AG04450 (cell line): ENCODE measurements around the gene SLC2A8. TPM values are rescaled to one million over a fixed set of nuclear protein-coding genes. Genes with fewer than 3 reads are reported as not detected.

Experiments
- CTCF ChIA-PET: fragments of 300-600, 350-600 bp; formaldehyde crosslinking; extraction: SDS; loops from one replicate; lab custom pipeline; 2022; ENCODE audit warnings: antibody characterized with exemption, inconsistent platforms; lab: Charles Lee
- POLR2A ChIA-PET: fragments of 350-600 bp; formaldehyde crosslinking; extraction: SDS; loops from one replicate; lab custom pipeline; 2021; ENCODE audit warnings: antibody characterized with exemption, inconsistent platforms; lab: Yijun Ruan, JAX
- DNase-seq: peaks from one replicate; pipeline ENCODE4 v3.0.0-alpha.2; 2011; ENCODE audit warnings: low read depth, low spot score
- H3K27ac ChIP-seq: one replicate; pipeline ENCODE4 v1.5.1; 2012; ENCODE audit warnings: low read depth, low read length, control low read depth
- H3K27me3 ChIP-seq: one replicate; pipeline ENCODE4 v1.6.0; 2012; ENCODE audit warnings: low read length; ENCODE audit not compliant: control insufficient read depth, insufficient read depth
- H3K4me3 ChIP-seq: 2 replicates; pipeline ENCODE4 v1.5.1; 2011; ENCODE audit warnings: mild to moderate bottlenecking, low read depth, low read length, control low read depth
- H3K9me3 ChIP-seq: 2 replicates; pipeline ENCODE4 v1.5.1; 2012; ENCODE audit warnings: low read length; ENCODE audit not compliant: control insufficient read depth, insufficient read depth
- polyA plus RNA-seq: library from polyadenylated mRNA; depleted of rRNA; stranded (reverse); fragments of >200 nt; gene quantifications from 2 replicates; pipeline ENCODE4 v1.2.3, GENCODE V29; 2011
- TF ChIP-seq, protein P1 (sequence below): IDR thresholded peaks from 2 replicates; pipeline ENCODE4 v1.5.1; 2011; ENCODE audit warnings: low read depth, low read length, control low read depth, inconsistent platforms

The SLC2A8 gene
- polyA plus RNA-seq, 1 experiment, result 6.3 TPM

GRCh38 chr9:127368852-127369402 is 28.0 kb upstream of the SLC2A8 start:
- ChIA-PET CTCF (interaction anchor here (0.6 to 1.3 kb wide), 2 partner anchors 8 to 195 kb away, joined by 3 read pairs; no protein-coding TSS in a partner anchor), POLR2A (no interaction called here)

GRCh38 chr9:127369428-127369827 is 27.5 kb upstream of the SLC2A8 start:
- ChIA-PET CTCF (interaction anchor here (1.3 kb wide), 1 partner anchor 9 kb away, joined by 3 read pairs; no protein-coding TSS in a partner anchor), POLR2A (no interaction called here)
- Histone ChIP-seq H3K4me3 (no peak overlapping the region), H3K9me3 (no peaks in the 10 kb centered on the region), H3K27ac (no peak overlapping the region), H3K27me3 (peaks cover 12% of the 10 kb centered on the region)
- TF ChIP-seq, protein P1, sequence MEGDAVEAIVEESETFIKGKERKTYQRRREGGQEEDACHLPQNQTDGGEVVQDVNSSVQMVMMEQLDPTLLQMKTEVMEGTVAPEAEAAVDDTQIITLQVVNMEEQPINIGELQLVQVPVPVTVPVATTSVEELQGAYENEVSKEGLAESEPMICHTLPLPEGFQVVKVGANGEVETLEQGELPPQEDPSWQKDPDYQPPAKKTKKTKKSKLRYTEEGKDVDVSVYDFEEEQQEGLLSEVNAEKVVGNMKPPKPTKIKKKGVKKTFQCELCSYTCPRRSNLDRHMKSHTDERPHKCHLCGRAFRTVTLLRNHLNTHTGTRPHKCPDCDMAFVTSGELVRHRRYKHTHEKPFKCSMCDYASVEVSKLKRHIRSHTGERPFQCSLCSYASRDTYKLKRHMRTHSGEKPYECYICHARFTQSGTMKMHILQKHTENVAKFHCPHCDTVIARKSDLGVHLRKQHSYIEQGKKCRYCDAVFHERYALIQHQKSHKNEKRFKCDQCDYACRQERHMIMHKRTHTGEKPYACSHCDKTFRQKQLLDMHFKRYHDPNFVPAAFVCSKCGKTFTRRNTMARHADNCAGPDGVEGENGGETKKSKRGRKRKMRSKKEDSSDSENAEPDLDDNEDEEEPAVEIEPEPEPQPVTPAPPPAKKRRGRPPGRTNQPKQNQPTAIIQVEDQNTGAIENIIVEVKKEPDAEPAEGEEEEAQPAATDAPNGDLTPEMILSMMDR, result no peak
- DNase-seq, result no peak

More at GRCh38 chr9:127368852-127369402, 28.0 kb upstream of the SLC2A8 start:
- no peaks in the 10 kb centered on the region for H3K9me3 ChIP-seq
- peaks cover 12% of the 10 kb centered on the region for H3K27me3 ChIP-seq
- DNase-seq, result no peak
- no peak overlapping the region for H3K4me3 ChIP-seq
- H3K27ac ChIP-seq, result no peak overlapping the region
- TF ChIP-seq, protein P1, result no peak

DNA sequence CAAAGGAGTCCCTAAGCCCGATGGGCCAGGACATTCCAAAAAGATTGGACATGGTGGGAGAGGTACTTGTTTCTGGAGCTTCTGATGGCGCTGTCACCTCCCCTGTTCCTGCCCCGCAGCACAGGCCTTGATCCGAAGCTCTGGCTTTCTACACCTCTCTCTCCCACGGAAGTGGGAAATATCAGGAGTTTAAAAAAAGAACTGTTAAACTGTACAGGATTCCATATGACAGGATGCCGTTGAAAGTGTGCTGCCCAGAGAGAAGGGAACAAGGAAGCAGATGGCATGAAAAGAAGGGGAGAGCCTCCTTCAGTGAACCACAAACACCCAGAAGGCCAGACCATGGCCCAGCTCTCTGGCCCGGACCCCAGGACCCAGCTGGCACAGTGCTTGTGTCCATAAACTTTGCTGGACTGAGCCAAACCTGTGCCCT is 26.8 kb upstream of the SLC2A8 start:
- CTCF ChIA-PET, result interaction anchor here (1.3 kb wide), 1 partner anchor 10 kb away, joined by 3 read pairs; no protein-coding TSS in a partner anchor
- POLR2A ChIA-PET, result no interaction called here

GRCh38 chr9:127370672-127371648 is 26.0 kb upstream of the SLC2A8 start:
- Histone ChIP-seq H3K9me3 (no peaks in the 10 kb centered on the region), H3K4me3 (no peak overlapping the region), H3K27me3 (peaks cover 12% of the 10 kb centered on the region), H3K27ac (no peak overlapping the region)
- ChIA-PET CTCF (interaction anchor here (1.4 kb wide), 1 partner anchor 9 kb away, joined by 3 read pairs; no protein-coding TSS in a partner anchor), POLR2A (no interaction called here)
- no peak for DNase-seq
- TF ChIP-seq, protein P1, result no peak

More for the DNA sequence above, 26.8 kb upstream of the SLC2A8 start:
- Histone ChIP-seq H3K27me3 (peaks cover 12% of the 10 kb centered on the region), H3K27ac (no peak overlapping the region), H3K9me3 (no peaks in the 10 kb centered on the region), H3K4me3 (no peak overlapping the region)
- TF ChIP-seq, protein P1, result no peak
- no peak for DNase-seq
